ENCODE results near the gene SRRM1. TPM values are rescaled to one million over a fixed set of nuclear protein-coding genes. Genes with fewer than 3 reads are reported as not detected.

The SRRM1 gene
- total RNA-seq, 1 experiment from 2014 or later, result 290 TPM

DNA sequence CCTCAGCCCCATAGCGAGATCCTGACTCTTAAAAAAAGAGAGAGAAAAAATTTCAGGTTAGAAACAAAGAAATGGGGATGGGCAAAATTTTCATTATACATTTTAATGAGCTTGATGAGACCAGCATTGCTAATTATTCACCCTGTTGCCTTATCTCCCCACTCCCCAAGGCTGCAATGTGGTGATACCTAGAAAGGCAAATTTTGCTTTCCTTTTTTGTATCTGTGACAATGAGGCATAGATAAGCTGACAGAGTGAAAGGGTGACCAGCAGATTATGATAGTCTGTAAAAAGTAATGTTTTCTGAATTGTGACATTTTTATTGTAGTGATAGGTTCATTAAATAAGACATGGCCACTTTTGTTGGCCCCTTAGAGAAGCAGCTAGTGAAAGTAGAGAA, 12.9 kb downstream of the SRRM1 start:
- no peak for DNase-seq
- H3K9me3 Mint-ChIP-seq, result no peaks in the 10 kb centered on the region
- no peak overlapping the region for H3K18ac ChIP-seq (ENCODE audit: insufficient read length, low read depth, low read length)
- no peak overlapping the region for H2BK120ac ChIP-seq (ENCODE audit: low read depth, low read length, poor library complexity, severe bottlenecking)
- H4K20me1 ChIP-seq (ENCODE audit: control insufficient read depth, insufficient read depth, insufficient read length), result no peaks in the 10 kb centered on the region
- no CpG with 5 or more reads among the region's 1 CpG for WGBS (ENCODE audit: extremely low coverage, insufficient read length, low lambda C conversion rate)
- H3K4me1 ChIP-seq (ENCODE audit: insufficient read depth, low read length), result no peaks in the 10 kb centered on the region
- H4K8ac ChIP-seq (replicated peaks; ENCODE audit: insufficient read length, low read depth, low read length), result no peak overlapping the region
- no peak overlapping the region for H3K14ac ChIP-seq (ENCODE audit: insufficient read depth, low read length)
- H3K23ac ChIP-seq (ENCODE audit: insufficient read length, low read depth, low read length), result no peak overlapping the region
- H2BK15ac ChIP-seq (ENCODE audit: low read depth, low read length), result no peak overlapping the region
- no peak overlapping the region for H3K4me3 Mint-ChIP-seq
- no peaks in the 10 kb centered on the region for H3K9me3 ChIP-seq (ENCODE audit: control insufficient read depth, low read depth, low read length)
- peaks cover 61 to 94% (median 93%) of the 10 kb centered on the region in 3 experiments; a peak in 6 of 7 replicates for H3K36me3 Mint-ChIP-seq (ENCODE audit: insufficient read depth in 1 of 3, low read depth in 3 of 3)
- no peak overlapping the region for H2BK5ac ChIP-seq (ENCODE audit: insufficient read length, low read length)
- no peak for TF ChIP-seq CTCF (conservative IDR thresholded peaks at IDR 0.05)
- peaks cover 3% of the 10 kb centered on the region for H3K79me1 ChIP-seq (ENCODE audit: insufficient read depth, low read depth, low read length, poor library complexity, severe bottlenecking)
- H3K4me1 Mint-ChIP-seq, result no peaks in the 10 kb centered on the region
- H3K9ac ChIP-seq (ENCODE audit: extremely low read depth, insufficient read length, low read length), result no peak overlapping the region
- no peak overlapping the region for H3T11ph ChIP-seq (ENCODE audit: low read length)
- no peak overlapping the region for H4K5ac ChIP-seq (ENCODE audit: insufficient read length, low read depth, low read length)
- no peak overlapping the region for H2BK12ac ChIP-seq (ENCODE audit: insufficient read length, low read depth, low read length)
- no peak overlapping the region for H3K56ac ChIP-seq (ENCODE audit: insufficient read length, low read depth, low read length)
- no peak overlapping the region for H3K27ac ChIP-seq (ENCODE audit: insufficient read length, low read depth, low read length)
- H3K27me3 ChIP-seq (ENCODE audit: insufficient read depth, low read length), result no peaks in the 10 kb centered on the region
- no peak overlapping the region for H2AK5ac ChIP-seq (ENCODE audit: insufficient read length, low read length)
- H2AFZ ChIP-seq (ENCODE audit: low read length), result no peak overlapping the region
- no peaks in the 10 kb centered on the region for H3K23me2 ChIP-seq (ENCODE audit: insufficient read length, low read depth, low read length, poor library complexity, severe bottlenecking)
- H3K79me2 ChIP-seq (ENCODE audit: insufficient read depth, low read length), result no peaks in the 10 kb centered on the region
- no peaks in the 10 kb centered on the region for H3K27me3 Mint-ChIP-seq (ENCODE audit: low read depth)
- H3K4me2 ChIP-seq (ENCODE audit: insufficient read depth, insufficient read length, low read length), result no peak overlapping the region
- H3K4ac ChIP-seq (ENCODE audit: low read depth, low read length), result no peak overlapping the region
- H2BK20ac ChIP-seq (ENCODE audit: low read depth, low read length, poor library complexity, severe bottlenecking), result no peak overlapping the region
- no peak overlapping the region for H4K91ac ChIP-seq (ENCODE audit: insufficient read length, low read depth, low read length)
- no peak overlapping the region; a peak in 1 of 7 replicates for H3K27ac Mint-ChIP-seq
